Hematopoietic multipotent progenitor cell treated with erythropoietin and hydrocortisone succinate and interleukin-3 and kit ligand, for 6 days (in vitro differentiated cells): ENCODE data around the gene GLIS1.

ENCODE experiments used
- DNase-seq: peaks from one replicate; pipeline ENCODE4 v3.0.0-alpha.2; 2015

Gene GLIS1

GRCh38 chr1:53543778-53544695 lies 194.9 kb downstream of the GLIS1 start:
- DNase-seq = no peak

GRCh38 chr1:53543130-53543777 lies 195.7 kb downstream of the GLIS1 start:
- no peak for DNase-seq

- DNase-seq = no peak
Measured at GRCh38 chr1:53542551-53542950, 196.4 kb downstream of the GLIS1 start.

- peak; percentile 40 for DNase-seq
Measured at GRCh38 chr1:53541761-53542550, 197.0 kb downstream of the GLIS1 start.

- DNase-seq = no peak
Measured at GRCh38 chr1:53541263-53541625, 197.7 kb downstream of the GLIS1 start.

- DNase-seq = no peak
Measured at GRCh38 chr1:53540604-53541262, 198.2 kb downstream of the GLIS1 start.

GRCh38 chr1:53539711-53540603 lies 199.0 kb downstream of the GLIS1 start:
- DNase-seq = no peak

- DNase-seq = no peak
Measured at GRCh38 chr1:53539226-53539625, 199.7 kb downstream of the GLIS1 start.

- no peak for DNase-seq
Measured at GRCh38 chr1:53536606-53537005, 202.4 kb downstream of the GLIS1 start.

- no peak for DNase-seq
Measured at GRCh38 chr1:53535846-53536245, 203.1 kb downstream of the GLIS1 start.

- no peak for DNase-seq
Measured at GRCh38 chr1:53535226-53535625, 203.7 kb downstream of the GLIS1 start.

GRCh38 chr1:53532912-53533311 lies 206.1 kb downstream of the GLIS1 start:
- no peak for DNase-seq

GRCh38 chr1:53532377-53532776 lies 206.6 kb downstream of the GLIS1 start:
- no peak for DNase-seq

- no peak for DNase-seq
Measured at GRCh38 chr1:53530550-53530949, 208.4 kb downstream of the GLIS1 start.

GRCh38 chr1:53529555-53529954 lies 209.4 kb downstream of the GLIS1 start:
- no peak for DNase-seq

- no peak for DNase-seq
Measured at GRCh38 chr1:53527368-53527767, 211.6 kb downstream of the GLIS1 start.

- no peak for DNase-seq
Measured at GRCh38 chr1:53526451-53527101, 212.4 kb downstream of the GLIS1 start.

- no peak for DNase-seq
Measured at GRCh38 chr1:53525595-53525994, 213.4 kb downstream of the GLIS1 start.

GRCh38 chr1:53524428-53525375 lies 214.3 kb downstream of the GLIS1 start:
- no peak for DNase-seq

GRCh38 chr1:53521924-53522552 lies 216.9 kb downstream of the GLIS1 start:
- no peak for DNase-seq
